ENCODE data around the gene APEH.

APEH gene

DNA sequence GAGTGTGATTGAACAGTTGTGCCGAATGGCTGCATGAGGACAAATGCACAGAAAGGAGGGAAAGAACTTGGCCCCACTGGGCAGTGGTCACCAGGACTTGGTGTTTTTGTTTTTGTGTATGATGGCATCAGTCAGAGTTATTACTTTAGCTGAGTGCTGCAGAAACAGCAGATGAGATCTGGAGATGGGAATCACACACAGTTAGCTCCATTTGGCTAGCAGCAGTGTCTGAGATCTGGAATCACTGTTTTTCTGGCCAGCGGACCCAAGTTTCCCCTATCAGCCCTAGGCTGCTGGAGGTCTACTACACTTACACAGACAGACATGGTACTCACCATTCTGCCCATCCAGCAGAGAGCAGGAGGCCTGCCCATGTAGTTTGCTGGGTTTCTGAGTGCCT, 45.9 kb upstream of the APEH start:
- Histone ChIP-seq H3K4me1 (ENCODE audit: control insufficient read depth, insufficient read depth, low read length) (no peaks in the 10 kb centered on the region), H3K36me3 (ENCODE audit: control insufficient read depth in 2 of 2, insufficient read depth in 1 of 2, low read length in 2 of 2) (peaks cover 0 to 9% of the 10 kb centered on the region in 2 experiments; a peak in 1 of 3 replicates), H3K9me3 (ENCODE audit: control insufficient read depth, insufficient read depth, low read depth, low read length) (no peaks in the 10 kb centered on the region), H3K27ac (ENCODE audit: extremely low read depth, low read depth, low read length) (no peak overlapping the region), H3K4me3 (ENCODE audit: low read depth, low read length) (no peak overlapping the region)
- no peak for TF ChIP-seq ZNF658 (tag by site-specific recombination; IDR thresholded peaks at IDR 0.05)
- TF ChIP-seq, protein P1, sequence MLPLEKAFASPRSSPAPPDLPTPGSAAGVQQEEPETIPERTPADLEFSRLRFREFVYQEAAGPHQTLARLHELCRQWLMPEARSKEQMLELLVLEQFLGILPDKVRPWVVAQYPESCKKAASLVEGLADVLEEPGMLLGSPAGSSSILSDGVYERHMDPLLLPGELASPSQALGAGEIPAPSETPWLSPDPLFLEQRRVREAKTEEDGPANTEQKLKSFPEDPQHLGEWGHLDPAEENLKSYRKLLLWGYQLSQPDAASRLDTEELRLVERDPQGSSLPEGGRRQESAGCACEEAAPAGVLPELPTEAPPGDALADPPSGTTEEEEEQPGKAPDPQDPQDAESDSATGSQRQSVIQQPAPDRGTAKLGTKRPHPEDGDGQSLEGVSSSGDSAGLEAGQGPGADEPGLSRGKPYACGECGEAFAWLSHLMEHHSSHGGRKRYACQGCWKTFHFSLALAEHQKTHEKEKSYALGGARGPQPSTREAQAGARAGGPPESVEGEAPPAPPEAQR (tag by site-specific recombination; IDR thresholded peaks at IDR 0.05) = no peak
- no peak for TF ChIP-seq GLIS2 (tag by site-specific recombination; IDR thresholded peaks at IDR 0.05)
- TF ChIP-seq ZNF610 (tag by site-specific recombination; IDR thresholded peaks at IDR 0.05; ENCODE audit: borderline replicate concordance) = no peak
- TF ChIP-seq ZBTB48 (tag by site-specific recombination; IDR thresholded peaks at IDR 0.05) = no peak
- no peak for TF ChIP-seq ZNF654 (tag by site-specific recombination; IDR thresholded peaks at IDR 0.05; ENCODE audit: low read depth)
- no peak for TF ChIP-seq ZFP37 (tag by site-specific recombination; IDR thresholded peaks at IDR 0.05)
- TF ChIP-seq ZNF223 (tag by site-specific recombination; IDR thresholded peaks at IDR 0.05) = no peak
- TF ChIP-seq GFI1B (tag by site-specific recombination; IDR thresholded peaks at IDR 0.05) = no peak
- TF ChIP-seq ZNF132 (tag by site-specific recombination; IDR thresholded peaks at IDR 0.05; ENCODE audit: borderline replicate concordance) = no peak
- TF ChIP-seq ZNF211 (tag by site-specific recombination; IDR thresholded peaks at IDR 0.05; ENCODE audit: low read depth) = no peak
- TF ChIP-seq ZNF623 (tag by site-specific recombination; IDR thresholded peaks at IDR 0.05) = no peak
- TF ChIP-seq KLF16 (tag by site-specific recombination; IDR thresholded peaks at IDR 0.05) = no peak
- no peak for TF ChIP-seq ZNF140 (tag by site-specific recombination; IDR thresholded peaks at IDR 0.05)
- TF ChIP-seq ZBTB17 (tag by site-specific recombination; IDR thresholded peaks at IDR 0.05) = no peak
- no peak for TF ChIP-seq REST (tag by site-specific recombination; IDR thresholded peaks at IDR 0.05)
- TF ChIP-seq ZNF391 (tag by site-specific recombination; IDR thresholded peaks at IDR 0.05; ENCODE audit: borderline replicate concordance, low read depth) = no peak
- ChIA-PET POLR2A (no interaction called here), CTCF (no interaction called here)

GRCh38 chr3:49629451-49629850, 44.7 kb upstream of the APEH start:
- TF ChIP-seq, protein P2, sequence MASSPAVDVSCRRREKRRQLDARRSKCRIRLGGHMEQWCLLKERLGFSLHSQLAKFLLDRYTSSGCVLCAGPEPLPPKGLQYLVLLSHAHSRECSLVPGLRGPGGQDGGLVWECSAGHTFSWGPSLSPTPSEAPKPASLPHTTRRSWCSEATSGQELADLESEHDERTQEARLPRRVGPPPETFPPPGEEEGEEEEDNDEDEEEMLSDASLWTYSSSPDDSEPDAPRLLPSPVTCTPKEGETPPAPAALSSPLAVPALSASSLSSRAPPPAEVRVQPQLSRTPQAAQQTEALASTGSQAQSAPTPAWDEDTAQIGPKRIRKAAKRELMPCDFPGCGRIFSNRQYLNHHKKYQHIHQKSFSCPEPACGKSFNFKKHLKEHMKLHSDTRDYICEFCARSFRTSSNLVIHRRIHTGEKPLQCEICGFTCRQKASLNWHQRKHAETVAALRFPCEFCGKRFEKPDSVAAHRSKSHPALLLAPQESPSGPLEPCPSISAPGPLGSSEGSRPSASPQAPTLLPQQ (tag by site-specific recombination; IDR thresholded peaks at IDR 0.05) = no peak
- TF ChIP-seq ZBTB6 (tag by site-specific recombination; IDR thresholded peaks at IDR 0.05) (no peak), ZNF596 (tag by site-specific recombination; IDR thresholded peaks at IDR 0.05) (no peak), SP3 (tag by site-specific recombination; IDR thresholded peaks at IDR 0.05) (no peak), ZNF10 (tag by site-specific recombination; IDR thresholded peaks at IDR 0.05) (no peak), ZNF768 (tag by site-specific recombination; IDR thresholded peaks at IDR 0.05) (no peak), ZNF266 (tag by site-specific recombination; IDR thresholded peaks at IDR 0.05; ENCODE audit: low read depth) (no peak)
- Histone ChIP-seq H3K4me1 (ENCODE audit: control insufficient read depth, insufficient read depth, low read length) (no peaks in the 10 kb centered on the region), H3K27ac (ENCODE audit: extremely low read depth, low read depth, low read length) (no peak overlapping the region), H3K9me3 (ENCODE audit: control insufficient read depth, insufficient read depth, low read depth, low read length) (no peaks in the 10 kb centered on the region), H3K36me3 (ENCODE audit: control insufficient read depth in 2 of 2, insufficient read depth in 1 of 2, low read length in 2 of 2) (peaks cover 0 to 9% of the 10 kb centered on the region in 2 experiments; a peak in 1 of 3 replicates), H3K4me3 (ENCODE audit: low read depth, low read length) (no peak overlapping the region)
- ChIA-PET POLR2A (no interaction called here), CTCF (no interaction called here)
